Caki2 (cell line): ENCODE results near the gene TREML4. TPM values are rescaled to one million over a fixed set of nuclear protein-coding genes. Genes with fewer than 3 reads are reported as not detected.
"Not testable (repeated sequence)": the region's sequence is repeated elsewhere in the genome, so short reads cannot be mapped to it uniquely, and the experiment has no call there.

Source experiments
- DNase-seq: peaks from one replicate; pipeline ENCODE4 v3.0.0-alpha.2; 2015; ENCODE audit warnings: low read depth
- in situ Hi-C: cut with HindIII; loops from 2 replicates; pipeline ENCODE4 v1.10.0; 2016; ENCODE audit warnings: low sequenced_read_pairs, low pct_unique_long_range_greater_than_20kb, mixed read lengths
- total RNA-seq: library from RNA; depleted of rRNA; stranded (reverse); fragments of >200 nt; shearing (Covaris generic); gene quantifications from 2 replicates; pipeline ENCODE4 v1.2.3, GENCODE V29; 2014; ENCODE audit warnings: low replicate concordance; rRNA removed

Gene TREML4, protein sequence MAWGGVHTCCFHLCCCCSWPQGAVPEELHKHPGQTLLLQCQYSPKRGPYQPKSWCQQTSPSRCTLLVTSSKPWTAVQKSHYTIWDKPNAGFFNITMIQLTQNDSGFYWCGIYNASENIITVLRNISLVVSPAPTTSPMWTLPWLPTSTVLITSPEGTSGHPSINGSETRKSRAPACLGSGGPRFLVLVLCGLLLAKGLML
- total RNA-seq: not detected in 2 replicates

DNA sequence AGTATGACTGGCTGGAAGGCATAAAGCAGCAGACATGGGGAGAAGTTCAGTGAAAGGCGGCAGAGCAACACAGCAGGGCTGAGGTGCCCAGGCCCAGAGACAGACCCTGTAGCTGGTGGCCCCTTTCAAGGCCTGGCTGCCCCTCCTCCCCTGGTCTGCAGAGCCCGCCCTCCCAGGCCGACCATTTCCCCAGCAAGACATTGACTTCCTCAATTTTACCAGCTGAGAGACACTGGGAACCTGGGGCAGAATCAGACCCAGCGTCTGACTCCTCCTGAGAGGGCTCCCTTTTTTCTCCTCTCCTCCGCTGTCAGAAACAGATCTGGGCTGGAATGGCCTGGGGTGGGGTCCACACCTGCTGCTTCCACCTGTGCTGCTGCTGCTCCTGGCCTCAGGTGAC lies at the start of gene TREML4:
TSS of gene TREML4 (plus strand) at position 254 of the 400 bp plus-strand sequence. CDS start at position 333, 79 bp downstream.
- no peak for DNase-seq
- in situ Hi-C loops: no loop called here

DNA sequence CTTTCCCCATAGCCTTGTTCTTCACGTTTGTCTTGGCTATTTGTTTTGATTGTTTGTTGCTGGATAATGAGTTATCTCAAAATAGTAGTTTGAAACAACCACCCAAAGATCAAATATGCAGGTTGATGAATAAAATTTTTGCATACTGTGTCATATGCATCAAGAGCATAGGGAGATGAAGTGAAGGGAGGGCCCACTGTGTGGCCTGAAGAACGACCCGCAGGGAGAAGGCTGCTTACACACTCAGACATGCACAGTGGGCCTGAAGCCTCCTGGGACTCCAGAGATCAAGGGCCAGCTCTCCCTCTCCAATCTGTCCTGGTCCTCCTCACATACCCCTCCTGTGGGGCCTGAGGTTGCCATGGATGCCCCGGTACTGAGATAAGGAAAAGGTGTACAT lies 49.0 kb upstream of the TREML4 start:
- no peak for DNase-seq

DNA sequence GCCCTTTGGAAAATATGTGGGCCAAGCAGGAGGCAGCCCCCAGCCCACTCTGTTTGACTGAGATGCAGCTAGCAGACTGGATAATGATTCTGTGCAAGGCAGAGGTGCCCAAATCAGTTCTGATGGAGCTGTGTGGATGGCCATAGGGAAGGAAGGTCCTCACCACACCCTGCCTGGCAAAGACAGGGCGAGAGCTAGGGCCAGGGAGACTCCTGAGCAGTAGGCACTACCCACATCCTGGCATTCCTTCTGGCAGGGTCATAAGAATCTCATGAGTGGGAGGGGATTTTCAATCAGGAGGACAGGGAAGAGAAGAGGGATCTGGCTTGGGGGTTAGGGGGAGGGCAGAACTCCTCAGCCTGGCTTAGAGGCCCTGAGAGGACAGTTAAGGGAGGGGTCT lies 46.6 kb upstream of the TREML4 start:
- in situ Hi-C loops: no loop called here
- no peak for DNase-seq

More for the DNA sequence above, 49.0 kb upstream of the TREML4 start:
- in situ Hi-C loops: no loop called here

DNA sequence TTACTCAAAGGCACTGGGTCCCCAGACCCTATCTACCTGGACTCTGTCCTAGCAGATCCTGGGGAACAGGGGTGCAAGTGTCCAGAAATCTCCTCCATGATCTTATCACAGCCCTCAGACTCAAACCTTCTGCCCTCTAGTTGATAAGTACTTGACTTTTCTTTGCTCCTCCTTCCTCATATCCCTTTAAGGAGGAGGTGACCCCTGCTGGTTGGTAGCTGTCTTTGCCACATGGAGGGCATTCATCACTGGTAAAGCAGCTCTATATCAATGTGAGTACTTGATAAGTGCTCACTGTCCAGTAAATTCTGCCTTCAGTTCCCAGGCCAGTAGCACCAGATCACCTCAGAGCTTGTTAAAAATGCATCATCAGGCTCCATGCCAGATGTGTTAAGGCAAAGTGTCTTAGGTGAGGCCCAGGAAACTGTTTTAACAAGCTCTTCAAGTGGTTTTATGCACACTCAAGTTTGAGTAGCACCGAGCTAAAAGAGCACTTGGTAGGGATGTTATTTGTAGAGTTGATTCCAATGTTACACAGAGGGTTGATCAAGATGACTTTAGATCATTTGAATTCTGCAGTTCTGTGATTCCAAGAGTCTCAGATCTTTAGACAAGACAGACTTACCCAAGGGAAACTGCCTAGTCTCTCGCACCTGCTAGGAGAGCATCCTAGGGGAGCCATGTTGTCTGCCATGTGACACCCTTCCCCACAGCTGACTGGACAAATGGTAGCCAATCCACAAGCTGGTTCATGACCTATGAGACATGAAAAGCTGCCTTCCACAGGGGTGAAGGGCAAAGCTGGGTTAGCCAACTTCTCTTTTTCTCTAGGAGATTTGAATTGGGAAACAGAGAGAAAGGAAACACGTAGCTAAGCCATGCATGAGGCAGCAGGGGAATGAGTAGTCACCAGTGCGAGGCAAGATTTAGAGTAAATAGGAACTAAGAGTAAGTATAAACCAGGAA lies 45.8 kb upstream of the TREML4 start:
- peak; percentile 50 for DNase-seq
- in situ Hi-C loops: no loop called here

DNA sequence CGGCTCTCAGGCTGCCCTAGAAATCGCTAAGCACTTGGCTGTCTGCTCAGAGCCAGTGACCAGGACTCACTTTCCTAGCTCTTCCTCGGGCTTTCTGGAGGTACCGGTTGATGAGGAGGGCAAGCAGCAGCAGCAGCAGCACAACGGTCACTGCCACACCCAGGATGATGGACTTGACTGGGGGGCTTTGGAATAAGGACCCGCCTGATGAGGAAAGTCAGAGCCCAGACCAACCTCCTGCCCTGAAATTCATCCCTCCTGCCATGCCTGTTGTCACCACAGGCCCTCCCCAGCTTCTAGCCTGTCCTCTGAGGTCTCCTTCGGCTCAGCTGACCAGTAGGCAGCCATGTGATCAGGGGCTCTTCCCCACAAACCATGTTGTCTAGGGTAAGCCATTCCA lies 43.4 kb upstream of the TREML4 start:
- no peak for DNase-seq
- in situ Hi-C loops: no loop called here

DNA sequence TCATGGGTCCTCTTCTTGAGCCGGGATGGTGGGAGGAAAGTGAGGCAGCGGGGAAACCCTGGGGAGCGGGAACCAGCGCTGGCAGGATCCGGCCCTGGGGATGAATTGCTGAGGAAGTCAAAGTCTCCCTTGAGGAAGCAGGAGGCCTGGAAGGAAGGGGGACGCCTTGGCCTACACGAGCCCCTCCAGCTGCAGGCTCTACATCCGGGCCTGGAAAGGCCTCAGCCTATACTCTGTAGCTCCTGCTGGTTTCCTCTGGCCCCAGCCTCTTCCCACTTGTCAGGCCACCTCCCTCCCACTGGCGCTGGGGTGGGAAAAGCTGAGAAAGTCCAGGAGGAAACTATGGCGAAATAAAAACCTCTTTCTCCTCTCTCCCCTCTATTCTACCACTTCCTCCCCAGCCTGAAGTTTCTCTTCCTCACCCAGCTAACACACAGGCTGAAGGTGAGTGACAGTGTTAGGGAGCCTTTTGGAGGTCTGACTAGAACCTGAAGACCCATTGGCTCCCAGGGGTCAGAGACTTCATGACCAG lies 42.1 kb upstream of the TREML4 start:
- no peak for DNase-seq
- in situ Hi-C loops: no loop called here

DNA sequence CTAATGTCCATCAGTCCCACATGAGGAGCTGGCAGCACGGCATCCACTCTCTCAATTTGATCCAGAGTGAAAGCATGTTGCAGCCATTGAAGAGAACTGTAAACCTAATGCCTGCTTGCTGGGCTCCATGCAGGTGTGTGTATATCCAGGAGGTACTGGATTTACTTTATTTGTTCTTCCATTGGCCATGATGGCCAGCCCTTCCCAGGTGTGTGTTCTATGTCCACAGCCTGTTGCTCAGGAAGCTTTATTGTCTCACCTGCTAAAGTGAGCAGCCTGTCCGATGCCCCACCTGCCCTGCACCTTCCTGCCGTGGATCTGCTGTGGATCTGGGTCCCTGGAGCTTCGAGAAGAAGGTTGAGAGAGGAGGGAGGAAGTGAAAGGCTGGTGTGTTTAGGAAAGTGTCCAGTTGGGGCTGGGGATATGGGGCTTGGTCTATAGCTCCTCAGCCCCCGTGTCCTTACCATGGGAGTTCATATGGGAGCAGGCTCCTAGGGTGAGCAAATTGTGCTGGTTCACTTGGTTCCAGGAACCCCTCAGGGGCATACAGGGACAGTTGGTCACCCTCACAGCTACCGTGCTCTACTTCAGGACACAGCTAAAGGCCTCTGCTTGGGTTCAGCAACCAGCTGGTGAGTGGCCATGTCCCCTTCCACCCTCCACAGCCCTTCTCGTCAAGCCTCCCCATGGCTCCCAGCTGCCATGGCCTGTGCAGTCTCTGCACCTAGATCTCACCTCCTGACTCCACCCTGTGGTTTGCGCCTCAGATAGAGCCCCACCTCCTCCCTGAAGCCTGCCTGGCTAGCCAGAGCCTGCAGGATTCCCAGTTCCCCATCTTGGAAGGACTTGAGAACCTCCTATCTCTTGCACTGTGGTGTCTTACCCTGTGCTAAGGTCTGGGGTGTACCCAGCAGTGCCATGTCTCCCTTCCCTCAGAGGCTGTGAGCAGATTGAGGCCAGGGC lies 39.9 kb upstream of the TREML4 start:
- in situ Hi-C loops: no loop called here
- DNase-seq: no peak

DNA sequence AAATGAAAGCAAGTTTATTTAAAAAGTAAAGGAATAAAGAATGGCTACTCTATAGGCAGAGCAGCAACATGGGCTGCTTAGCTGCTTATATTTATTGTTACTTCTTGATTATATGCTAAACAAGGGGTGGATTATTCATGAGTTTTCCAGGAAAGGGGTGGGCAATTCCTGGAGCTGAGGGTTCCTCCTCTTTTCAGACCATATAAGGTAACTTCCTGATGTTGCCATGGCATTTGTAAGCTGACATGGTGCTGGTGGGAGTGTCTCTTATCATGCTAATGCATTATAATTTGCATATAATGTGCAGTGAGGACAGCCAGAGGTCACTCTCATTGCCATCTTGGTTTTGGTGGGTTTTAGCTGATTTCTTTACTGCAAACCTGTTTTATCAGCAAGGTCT lies 39.1 kb upstream of the TREML4 start:
- DNase-seq, in situ Hi-C loops: not testable (repeated sequence)

DNA sequence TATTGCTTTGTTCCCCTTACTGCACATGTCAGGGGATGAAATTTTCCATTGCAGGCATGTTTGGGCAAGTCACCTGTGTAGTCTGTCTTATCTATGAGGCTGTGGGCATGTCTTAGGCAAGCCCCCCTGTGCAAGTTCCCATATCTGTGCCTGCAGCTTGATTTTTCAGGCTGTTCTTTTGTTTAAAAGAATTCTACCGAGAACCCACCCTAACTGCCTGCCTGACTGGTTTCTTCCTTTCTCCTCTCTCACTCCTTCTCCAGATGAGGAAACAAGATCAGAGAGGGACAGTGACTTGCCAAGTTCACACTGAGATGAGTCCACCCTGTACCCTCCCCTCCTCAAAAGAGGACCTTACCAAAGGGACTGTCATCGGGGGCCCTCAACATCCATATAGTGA lies 38.2 kb upstream of the TREML4 start:
- in situ Hi-C loops: no loop called here
- no peak for DNase-seq

DNA sequence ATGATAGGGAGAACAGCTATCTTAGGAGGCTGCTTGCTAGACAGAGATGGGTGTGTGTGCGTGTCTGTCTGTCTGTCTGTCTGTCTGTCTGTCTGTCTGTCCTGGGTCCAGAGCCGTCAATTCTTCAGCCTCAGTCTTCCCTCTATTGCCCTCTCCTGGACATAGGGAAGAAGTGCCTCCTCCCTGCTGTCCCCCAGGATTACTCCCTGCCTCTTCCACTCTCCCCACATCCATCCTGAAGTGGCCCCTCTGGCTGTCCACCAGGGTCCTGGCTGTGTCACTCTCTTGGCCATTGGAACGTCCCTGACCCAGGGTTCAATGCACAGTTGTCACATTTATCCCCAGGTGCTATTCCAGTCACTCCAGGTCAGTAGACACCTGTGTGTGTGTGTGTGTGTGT lies 37.4 kb upstream of the TREML4 start:
- no peak for DNase-seq
- in situ Hi-C loops: no loop called here

DNA sequence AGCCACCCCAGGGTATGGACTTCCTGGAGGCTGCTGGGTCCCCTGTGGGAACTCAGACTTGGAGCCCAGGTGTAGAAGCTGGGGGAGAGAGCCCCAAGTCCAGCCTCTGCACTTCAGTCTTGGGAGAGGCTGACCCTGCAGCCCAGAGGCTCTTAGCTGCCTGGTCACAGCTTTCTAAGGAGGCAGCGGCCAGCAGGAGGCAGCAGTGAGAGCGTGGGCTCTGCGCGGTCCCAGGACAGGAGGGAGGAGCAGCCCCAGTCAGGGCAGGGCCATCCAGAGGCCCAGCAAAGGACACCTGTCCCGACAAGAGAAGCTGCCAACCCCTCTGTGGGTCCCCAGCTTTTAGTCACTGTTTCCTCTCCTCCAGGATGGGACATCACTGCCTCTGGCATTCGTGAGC lies 36.6 kb upstream of the TREML4 start:
- in situ Hi-C loops: no loop called here

DNA sequence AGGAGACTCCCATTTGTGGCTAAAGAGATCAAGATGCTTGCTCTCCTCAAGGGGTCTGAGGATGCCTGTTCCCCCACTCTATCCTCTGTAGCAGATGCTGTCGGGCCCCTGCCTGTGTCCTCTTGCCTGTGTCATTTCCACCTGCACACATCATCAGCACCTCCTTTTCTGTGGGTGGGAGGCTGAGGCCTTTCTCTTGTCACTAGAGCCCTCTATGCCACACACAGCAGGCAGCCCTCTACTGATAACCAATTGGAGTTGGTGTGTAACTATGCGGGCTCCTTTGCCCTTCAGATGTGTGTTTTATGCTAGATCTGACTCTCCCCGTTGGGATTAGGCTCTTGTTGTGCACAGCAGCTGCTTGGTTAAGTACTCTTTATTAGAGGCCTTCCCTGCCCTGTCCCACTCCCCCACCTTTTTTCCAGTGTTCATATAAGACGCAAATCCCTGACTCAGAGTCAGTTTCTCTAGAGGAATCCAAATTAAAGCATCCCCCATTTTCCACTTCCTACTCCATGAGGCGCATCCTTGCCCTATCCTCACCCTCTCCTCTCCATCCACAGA lies 34.9 kb upstream of the TREML4 start:
- DNase-seq: no peak
- in situ Hi-C loops: no loop called here

More for the DNA sequence above, 36.6 kb upstream of the TREML4 start:
- DNase-seq: no peak

DNA sequence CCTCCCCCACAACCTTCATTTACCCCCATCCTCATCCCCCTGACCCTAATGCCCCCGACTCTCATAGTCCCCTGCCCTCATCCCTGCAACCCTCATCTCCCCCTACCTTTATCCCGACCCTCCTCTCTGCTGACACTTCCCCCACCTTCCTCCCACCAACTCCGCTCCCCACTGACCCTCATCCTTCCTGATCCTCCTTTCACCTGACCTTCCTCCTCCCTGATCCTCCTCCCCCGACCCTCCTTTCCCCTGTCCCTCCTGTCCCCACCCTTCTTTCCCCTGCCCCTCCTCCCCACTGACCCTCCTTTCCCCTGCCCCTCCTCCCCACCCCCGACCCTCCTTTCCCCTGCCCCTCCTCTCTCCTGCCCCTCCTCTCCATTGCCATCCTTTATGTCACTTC lies 34.3 kb upstream of the TREML4 start:
- in situ Hi-C loops: no loop called here
- DNase-seq: no peak

DNA sequence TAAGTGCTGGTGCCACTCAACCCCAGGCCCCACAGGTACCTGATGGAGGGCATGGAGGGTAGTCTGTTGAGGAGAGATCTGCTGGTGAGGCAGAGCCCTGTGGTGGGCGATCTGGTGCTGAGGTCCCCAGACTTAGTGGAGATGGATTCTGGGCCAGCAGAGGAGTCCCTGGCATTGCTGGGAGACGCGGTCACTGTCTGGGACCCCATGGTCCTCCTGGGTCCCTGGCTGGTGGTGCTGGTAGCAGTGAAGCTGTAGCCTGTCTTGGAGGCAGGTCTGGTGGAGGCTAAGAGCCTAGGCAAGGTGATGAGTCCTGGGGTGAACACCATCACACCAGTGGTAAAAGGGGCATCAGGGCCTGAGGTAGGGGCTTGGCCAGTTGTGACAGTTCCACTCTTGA lies 33.8 kb upstream of the TREML4 start:
- in situ Hi-C loops: no loop called here
- DNase-seq: no peak

DNA sequence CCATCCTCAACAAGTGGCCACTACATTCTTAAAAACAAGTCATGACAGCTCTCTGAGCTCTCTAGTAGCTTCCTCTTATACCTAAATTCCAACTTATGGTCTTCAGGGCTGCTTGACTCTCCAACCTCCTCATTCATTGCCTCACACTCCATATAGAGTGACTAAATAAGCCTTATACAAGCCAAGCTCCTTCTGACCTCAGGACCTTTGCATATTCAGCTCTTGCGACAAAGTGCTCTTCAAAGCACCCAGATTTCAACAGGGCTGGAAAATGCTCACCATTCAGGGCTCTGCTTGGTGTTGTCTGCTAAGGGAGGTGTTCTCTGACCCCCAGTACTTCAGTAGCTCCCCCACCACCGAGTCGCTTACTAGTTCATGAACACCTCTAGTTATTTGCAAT lies 30.9 kb upstream of the TREML4 start:
- no peak for DNase-seq
- in situ Hi-C loops: no loop called here

DNA sequence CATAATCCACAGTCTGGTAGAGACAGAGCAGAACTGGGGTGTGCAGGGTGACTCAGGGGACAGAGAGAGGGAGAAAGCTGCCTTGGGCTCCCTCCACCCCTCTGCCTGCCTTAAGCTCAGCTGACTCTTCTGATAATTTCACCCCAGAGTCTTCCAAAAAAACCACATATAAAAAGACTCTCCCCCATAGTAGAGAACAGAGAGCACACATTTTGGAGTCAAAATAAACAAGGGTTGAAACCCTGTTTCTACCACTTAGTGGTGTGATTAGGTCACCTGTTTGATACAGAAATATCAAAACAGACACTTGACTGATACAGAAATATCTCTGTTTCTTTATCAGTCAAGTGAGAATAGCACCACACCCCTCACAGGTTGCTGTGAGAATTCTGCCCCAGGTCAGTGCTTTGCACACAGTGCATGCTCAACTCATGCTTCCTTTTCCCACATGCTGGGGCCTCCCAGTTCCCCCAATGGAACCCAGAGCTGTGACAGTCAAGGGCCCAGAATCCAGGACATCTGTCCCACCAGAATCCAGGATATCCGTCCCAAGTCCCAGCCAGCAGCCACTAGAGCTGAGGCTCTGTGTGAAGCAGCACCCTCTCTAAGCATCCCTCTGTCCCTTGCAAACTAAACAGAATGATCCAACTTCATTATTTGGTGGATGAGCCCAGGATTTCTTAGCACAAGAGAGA lies 28.4 kb upstream of the TREML4 start:
- no peak for DNase-seq
- in situ Hi-C loops: no loop called here

DNA sequence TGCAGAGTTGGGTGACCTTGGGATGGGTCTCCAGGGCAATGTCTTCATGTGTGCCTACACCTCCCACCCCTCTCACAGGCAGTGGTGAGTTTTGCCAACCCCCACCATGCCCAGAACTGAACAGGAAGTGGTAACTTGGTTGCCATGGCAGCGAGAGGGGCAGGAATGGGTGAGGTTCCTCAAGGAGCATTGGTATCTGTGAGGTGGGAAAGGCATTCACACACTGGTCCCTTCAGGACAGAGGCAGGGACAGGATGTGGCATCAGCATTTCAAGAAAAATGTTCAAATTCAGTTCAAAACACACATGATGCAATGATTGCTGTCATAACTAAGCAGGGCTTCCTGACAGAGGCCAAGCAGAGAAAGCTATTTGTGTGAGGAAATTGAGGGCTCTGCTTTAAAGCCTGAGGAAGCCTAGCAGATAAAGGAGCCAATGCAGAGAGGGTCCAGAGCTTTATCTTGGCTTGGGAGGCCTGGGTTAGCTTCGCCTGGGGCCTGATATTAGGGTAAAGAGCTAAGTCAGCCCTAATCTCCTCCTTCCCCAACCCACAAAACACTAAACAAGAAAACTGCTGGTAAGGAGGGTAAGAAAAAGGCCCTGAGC lies 27.8 kb upstream of the TREML4 start:
- in situ Hi-C loops: no loop called here
- DNase-seq: no peak
